RWPE1 (cell line): ENCODE measurements around the gene RIOK2.

ENCODE experiments used
- CTCF ChIA-PET: fragments of 350-600 bp; sonication (Branson Sonifier 250); formaldehyde crosslinking; extraction: SDS; loops from one replicate; lab custom pipeline; 2021; lab: Yijun Ruan, JAX
- POLR2A ChIA-PET: fragments of 400-600 bp; formaldehyde crosslinking; extraction: SDS; loops from one replicate; lab custom pipeline; 2020; ENCODE audit warnings: antibody characterized with exemption; ENCODE audit not compliant: low non-redundant PET; lab: Yijun Ruan, JAX
- DNase-seq: peaks from one replicate; pipeline ENCODE4 v3.0.0; 2012; ENCODE audit warnings: low spot score
- H3K27ac ChIP-seq: fragments of 450-650 bp; 2 replicates; pipeline ENCODE4 v1.5.1; 2017
- TF ChIP-seq, protein P1 (sequence below): fragments of 450-650 bp; conservative IDR thresholded peaks from 2 replicates; pipeline ENCODE4 v1.5.1; 2017; ENCODE audit warnings: low read depth, mild to moderate bottlenecking

The RIOK2 gene

DNA sequence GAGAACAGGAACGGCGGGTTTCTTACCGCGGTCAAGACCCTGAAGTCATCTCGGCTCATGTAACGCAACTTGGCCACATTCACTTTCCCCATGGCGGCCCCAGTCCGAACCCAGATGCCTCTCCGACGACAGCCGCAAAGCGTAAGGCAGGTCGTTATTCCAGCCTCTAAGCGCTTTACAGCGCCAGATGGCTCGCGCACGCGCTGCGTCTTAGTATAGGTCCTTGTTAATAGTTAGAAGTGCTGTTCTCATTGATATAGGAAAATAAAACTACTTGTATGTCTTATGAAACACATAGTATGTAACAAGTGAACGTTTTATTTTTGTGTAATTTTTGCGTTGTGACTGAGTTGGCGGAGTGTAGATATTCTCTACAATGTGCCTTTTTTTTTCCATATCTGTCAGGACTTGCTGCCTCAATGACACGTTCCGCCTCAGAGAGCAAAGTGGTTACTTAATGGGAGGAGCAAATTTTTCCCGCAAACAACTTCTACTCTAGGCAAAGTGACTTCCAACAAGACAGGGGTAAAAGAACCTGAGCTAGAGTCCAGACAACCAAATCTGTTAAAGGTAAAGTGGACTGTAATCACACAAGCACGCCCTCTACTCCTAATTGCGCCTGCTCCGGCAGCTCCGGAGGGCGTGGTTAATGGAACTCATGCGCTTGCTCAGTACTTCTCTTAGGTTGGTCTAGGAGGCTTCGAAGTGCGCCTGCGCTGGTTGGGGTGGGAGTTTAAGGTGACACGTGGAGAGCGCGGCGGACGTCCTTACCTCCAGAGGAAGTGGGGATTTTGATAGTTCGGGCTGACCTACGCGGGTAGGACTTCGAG, at the start of gene RIOK2:
Gene RIOK2, minus strand, starts transcription at position 148 of the 830 bp plus-strand sequence. Its CDS starts 56 bp downstream, at position 92.
- ChIA-PET POLR2A (interaction anchor here (0.5 to 0.6 kb wide), 3 partner anchors 180 to 1137 kb away, joined by 4 to 7 read pairs (median 4); no protein-coding TSS in a partner anchor), CTCF (interaction anchor here (0.7 kb wide), 4 partner anchors 558 to 1728 kb away, joined by 3 to 6 read pairs (median 3); no protein-coding TSS in a partner anchor)
- H3K27ac ChIP-seq = peak within 1 kb of the TSS; percentile 88

DNA sequence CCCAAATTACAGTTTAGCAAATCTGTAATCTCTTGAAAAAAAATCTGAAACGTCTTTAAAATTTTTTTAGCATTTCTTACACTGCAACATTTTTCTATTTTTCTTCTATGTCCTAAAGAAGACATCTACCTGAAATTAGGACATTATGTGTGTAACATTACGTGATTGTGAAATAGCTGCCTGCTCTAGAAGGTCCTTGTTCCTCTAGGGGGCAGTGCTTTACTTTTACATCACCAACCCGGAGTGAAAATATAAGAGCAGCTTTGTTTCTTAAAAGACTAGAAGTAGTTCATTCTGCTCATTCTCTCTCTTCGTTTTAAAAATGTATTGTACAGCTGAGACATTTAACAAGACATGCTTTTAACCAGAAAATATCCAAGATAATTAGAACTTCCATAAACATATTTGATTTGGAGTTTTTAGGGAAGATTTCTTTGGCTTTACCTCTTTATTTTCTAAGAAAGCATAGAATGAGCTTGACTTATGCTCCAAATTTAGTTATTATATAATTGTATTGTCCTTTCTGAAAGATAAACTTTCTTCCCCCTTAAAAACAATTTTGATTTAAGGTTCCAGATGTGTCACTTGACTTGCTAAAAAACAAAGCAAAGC, 48.1 kb upstream of the RIOK2 start:
- peak; percentile 77 for DNase-seq
- ChIA-PET CTCF (interaction anchor here (0.5 to 2.7 kb wide), 31 partner anchors 9 to 1823 kb away, joined by 3 to 18 read pairs (median 4); no protein-coding TSS in a partner anchor), POLR2A (no interaction called here)
- TF ChIP-seq, protein P1, sequence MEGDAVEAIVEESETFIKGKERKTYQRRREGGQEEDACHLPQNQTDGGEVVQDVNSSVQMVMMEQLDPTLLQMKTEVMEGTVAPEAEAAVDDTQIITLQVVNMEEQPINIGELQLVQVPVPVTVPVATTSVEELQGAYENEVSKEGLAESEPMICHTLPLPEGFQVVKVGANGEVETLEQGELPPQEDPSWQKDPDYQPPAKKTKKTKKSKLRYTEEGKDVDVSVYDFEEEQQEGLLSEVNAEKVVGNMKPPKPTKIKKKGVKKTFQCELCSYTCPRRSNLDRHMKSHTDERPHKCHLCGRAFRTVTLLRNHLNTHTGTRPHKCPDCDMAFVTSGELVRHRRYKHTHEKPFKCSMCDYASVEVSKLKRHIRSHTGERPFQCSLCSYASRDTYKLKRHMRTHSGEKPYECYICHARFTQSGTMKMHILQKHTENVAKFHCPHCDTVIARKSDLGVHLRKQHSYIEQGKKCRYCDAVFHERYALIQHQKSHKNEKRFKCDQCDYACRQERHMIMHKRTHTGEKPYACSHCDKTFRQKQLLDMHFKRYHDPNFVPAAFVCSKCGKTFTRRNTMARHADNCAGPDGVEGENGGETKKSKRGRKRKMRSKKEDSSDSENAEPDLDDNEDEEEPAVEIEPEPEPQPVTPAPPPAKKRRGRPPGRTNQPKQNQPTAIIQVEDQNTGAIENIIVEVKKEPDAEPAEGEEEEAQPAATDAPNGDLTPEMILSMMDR = peak; percentile 93
- no peak overlapping the region for H3K27ac ChIP-seq

More for the DNA sequence above, at the start of gene RIOK2:
- DNase-seq = peak; percentile 98
- TF ChIP-seq, protein P1 = no peak

DNA sequence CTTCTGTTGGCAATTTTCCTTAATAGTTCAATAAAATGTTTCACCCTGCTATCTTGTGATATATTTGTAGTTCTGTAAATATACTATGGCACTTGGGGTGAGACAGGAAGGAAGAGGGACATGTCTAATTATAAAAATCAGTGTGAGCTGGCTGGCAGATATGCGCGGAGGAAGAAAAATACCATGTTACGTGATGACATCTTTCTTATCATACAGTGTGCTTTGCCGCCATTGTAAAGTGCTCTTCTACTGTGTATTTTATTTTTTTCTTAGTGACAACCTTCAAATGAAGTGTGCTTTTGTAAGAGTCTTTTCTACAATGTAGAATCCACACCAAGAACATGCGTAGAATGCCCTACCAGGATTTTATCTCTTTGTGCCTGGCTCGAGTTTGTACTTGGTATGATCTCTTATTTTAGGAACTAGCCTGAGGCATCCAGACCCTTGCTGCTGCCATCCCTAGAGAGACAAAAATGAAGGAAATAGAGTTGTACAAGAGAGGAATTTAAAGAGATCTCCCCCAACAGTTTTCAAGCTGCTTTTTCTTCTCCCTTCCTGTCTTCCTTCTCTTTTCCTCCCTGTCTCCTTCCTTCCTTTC, 46.7 kb upstream of the RIOK2 start:
- ChIA-PET POLR2A (no interaction called here), CTCF (interaction anchor here (0.7 to 0.9 kb wide), 2 partner anchors 270 to 832 kb away, joined by 3 to 5 read pairs; no protein-coding TSS in a partner anchor)
- no peak overlapping the region for H3K27ac ChIP-seq
- TF ChIP-seq, protein P1 = no peak
- no peak for DNase-seq

- ChIA-PET CTCF (no interaction called here), POLR2A (no interaction called here)
- TF ChIP-seq, protein P1 = no peak
- DNase-seq = no peak
- H3K27ac ChIP-seq = no peak overlapping the region
These were observed 46.1 kb upstream of the RIOK2 start for GRCh38 chr5:97229196-97229595.

DNA sequence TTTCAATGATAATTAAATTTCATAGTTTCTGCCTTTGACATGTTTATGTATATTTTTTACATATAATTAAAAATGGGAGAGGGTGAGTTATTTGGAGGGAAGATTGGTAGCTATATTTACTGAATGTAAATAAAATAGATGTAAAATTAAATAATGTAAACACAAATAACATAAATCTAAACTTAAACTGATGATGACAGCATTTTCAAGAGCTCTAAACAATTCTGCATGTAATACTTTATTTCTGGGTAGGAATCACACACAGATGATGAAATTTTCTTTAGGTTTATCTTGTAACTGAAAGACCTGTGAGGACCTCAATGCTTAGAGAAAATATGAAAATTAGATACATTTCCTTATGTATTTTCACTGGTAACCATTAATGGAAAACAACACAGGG, 42.2 kb upstream of the RIOK2 start:
- H3K27ac ChIP-seq = no peak overlapping the region
- ChIA-PET CTCF (interaction anchor here (0.7 kb wide), 1 partner anchor 231 kb away, joined by 3 read pairs; no protein-coding TSS in a partner anchor), POLR2A (no interaction called here)
- DNase-seq = no peak
- TF ChIP-seq, protein P1 = no peak
